Tibial artery (tissue), 4 donors: ENCODE results near the gene EXOC6B.

Experiments used
- DNase-seq, 2 donors: peaks; one replicate each; pipeline ENCODE4 v3.0.0-alpha.2; 2019
- H3K27ac ChIP-seq, 2 donors: fragments of 200-600 bp; sonication (generic) in 1 of 2; 1 replicate in 1 of 2; 2 replicates in 1 of 2; pipeline ENCODE4 v1.5.1; 2018 to 2019; ENCODE audit warnings: mild to moderate bottlenecking in 1 of 2
- H3K27me3 ChIP-seq, 2 donors: fragments of 200-600 bp; sonication (generic) in 1 of 2; one replicate each; pipeline versions ENCODE4 v1.5.1 to v1.6.0; 2016 to 2019
- H3K36me3 ChIP-seq, 3 donors: fragments of 200-600 bp; sonication (generic) in 2 of 3; one replicate each; pipeline ENCODE4 v1.5.1; 2016 to 2019; ENCODE audit warnings: mild to moderate bottlenecking in 2 of 3
- H3K4me1 ChIP-seq, 4 donors: fragments of 200-600 bp; sonication (generic) in 2 of 4; 1 replicate in 3 of 4; 2 replicates in 1 of 4; pipeline ENCODE4 v1.5.1; 2016 to 2019
- H3K4me3 ChIP-seq, 2 donors: fragments of 200-600 bp; sonication (generic) in 1 of 2; 1 replicate in 1 of 2; 2 replicates in 1 of 2; pipeline ENCODE4 v1.5.1; 2018 to 2019; ENCODE audit warnings: mild to moderate bottlenecking in 2 of 2
- H3K9me3 ChIP-seq, 3 donors: fragments of 200-600 bp; sonication (generic) in 1 of 3; one replicate each; pipeline ENCODE4 v1.5.1; 2016 to 2019
- CTCF ChIP-seq, 2 experiments: fragments of 200-600 bp in 1 of 2; fragments of 450-650 bp in 1 of 2; IDR thresholded peaks; one replicate each; pipeline ENCODE4 v1.5.1; 2017 to 2019; ENCODE audit warnings: antibody characterized with exemption in 2 of 2, mild to moderate bottlenecking in 1 of 2, moderate library complexity in 1 of 2
- intact Hi-C: fragments of 100-400 bp; cut with DNase I; formaldehyde crosslinking; loops from one replicate; pipeline ENCODE4 v1.15.0; 2023; ENCODE audit warnings: low total_unique reads

Gene EXOC6B

GRCh38 chr2:72159211-72159993 is 666.4 kb downstream of the EXOC6B start:
- Histone ChIP-seq H3K36me3 (no peaks in the 10 kb centered on the region), H3K27ac (no peak overlapping the region), H3K27me3 (peaks cover 0 to 45% of the 10 kb centered on the region in 2 donors), H3K9me3 (no peaks in the 10 kb centered on the region), H3K4me1 (no peaks in the 10 kb centered on the region), H3K4me3 (no peak overlapping the region)
- DNase-seq, result no peak
- intact Hi-C loops, result loop anchor here (10.0 kb wide), 1 partner anchor 425 kb away; no protein-coding TSS in a partner anchor
- no peak for TF ChIP-seq CTCF (IDR thresholded peaks at IDR 0.05)

- no peak overlapping the region for H3K27ac ChIP-seq
- no peak for DNase-seq
- no peak overlapping the region for H3K4me3 ChIP-seq
- H3K4me1 ChIP-seq, result no peaks in the 10 kb centered on the region
- H3K27me3 ChIP-seq, result peaks cover 0 to 58% of the 10 kb centered on the region in 2 donors
- no peaks in the 10 kb centered on the region for H3K9me3 ChIP-seq
- intact Hi-C loops, result loop anchor here (10.0 kb wide), 1 partner anchor 427 kb away; no protein-coding TSS in a partner anchor
- no peak for TF ChIP-seq CTCF (IDR thresholded peaks at IDR 0.05)
- no peaks in the 10 kb centered on the region for H3K36me3 ChIP-seq
Observed at GRCh38 chr2:72157871-72158771, 667.7 kb downstream of the EXOC6B start.

GRCh38 chr2:72156872-72157271 is 669.0 kb downstream of the EXOC6B start:
- intact Hi-C loops, result loop anchor here (10.0 kb wide), 1 partner anchor 428 kb away; no protein-coding TSS in a partner anchor

GRCh38 chr2:72155737-72156136 is 670.1 kb downstream of the EXOC6B start:
- intact Hi-C loops, result loop anchor here (10.0 kb wide), 1 partner anchor 429 kb away; no protein-coding TSS in a partner anchor
- no peak for TF ChIP-seq CTCF (IDR thresholded peaks at IDR 0.05)
- Histone ChIP-seq H3K4me3 (no peak overlapping the region), H3K27me3 (peaks cover 0 to 67% of the 10 kb centered on the region in 2 donors), H3K36me3 (no peaks in the 10 kb centered on the region), H3K9me3 (no peaks in the 10 kb centered on the region), H3K27ac (no peak overlapping the region), H3K4me1 (no peaks in the 10 kb centered on the region)
- DNase-seq, result peak in 1 of 2 donors; percentile 49

More at GRCh38 chr2:72156872-72157271, 669.0 kb downstream of the EXOC6B start:
- no peak overlapping the region for H3K4me3 ChIP-seq
- no peak for TF ChIP-seq CTCF (IDR thresholded peaks at IDR 0.05)
- no peak overlapping the region for H3K27ac ChIP-seq
- no peak for DNase-seq
- H3K27me3 ChIP-seq, result peaks cover 0 to 57% of the 10 kb centered on the region in 2 donors
- H3K36me3 ChIP-seq, result no peaks in the 10 kb centered on the region
- H3K4me1 ChIP-seq, result no peaks in the 10 kb centered on the region
- no peaks in the 10 kb centered on the region for H3K9me3 ChIP-seq

- intact Hi-C loops, result loop anchor here (10.0 kb wide), 1 partner anchor 430 kb away; no protein-coding TSS in a partner anchor
- no peak for DNase-seq
Observed at GRCh38 chr2:72155151-72155550, 670.7 kb downstream of the EXOC6B start.

More at GRCh38 chr2:72155151-72155550, 670.7 kb downstream of the EXOC6B start:
- Histone ChIP-seq H3K4me3 (no peak overlapping the region), H3K27me3 (peaks cover 0 to 72% of the 10 kb centered on the region in 2 donors), H3K4me1 (peaks cover 0 to 5% (median 1%) of the 10 kb centered on the region in 4 donors), H3K36me3 (no peaks in the 10 kb centered on the region), H3K27ac (no peak overlapping the region), H3K9me3 (no peaks in the 10 kb centered on the region)
- TF ChIP-seq CTCF (IDR thresholded peaks at IDR 0.05), result no peak
